Naive thymus-derived CD4-positive, alpha-beta T cell (primary cell): ENCODE data around the gene ACP4. TPM values are rescaled to one million over a fixed set of nuclear protein-coding genes. Genes with fewer than 3 reads are reported as not detected.
"Not testable (repeated sequence)": the region's sequence is repeated elsewhere in the genome, so short reads cannot be mapped to it uniquely, and the experiment has no call there.

Source experiments
- ATAC-seq: fragments of 150-1000 bp; cut with Tn5 transposase; 2 replicates; pipeline ENCODE4 v1.10.0; 2021; ENCODE audit warnings: mild to moderate bottlenecking, moderate library complexity
- CTCF ChIA-PET: fragments of 350-600 bp; sonication (Branson Sonifier 250); formaldehyde crosslinking; loops from one replicate; lab custom pipeline; 2021; ENCODE audit warnings: antibody characterized with exemption; lab: Charles Lee
- POLR2A ChIA-PET: fragments of 350-600 bp; sonication (Branson Sonifier 250); formaldehyde crosslinking; loops from one replicate; lab custom pipeline; 2021; ENCODE audit warnings: antibody characterized with exemption, inconsistent platforms; lab: Charles Lee
- DNase-seq, 9 donors: peaks; one replicate each; pipeline versions ENCODE4 v3.0.0 to v3.0.0-alpha.2; 2020 to 2022; ENCODE audit warnings: mixed read lengths in 1 of 9
- H3K27ac ChIP-seq: one replicate; pipeline ENCODE4 v1.7.0; 2013; ENCODE audit warnings: mild to moderate bottlenecking, low read depth, low read length, moderate library complexity
- H3K27me3 ChIP-seq, 2 donors: one replicate each; pipeline ENCODE4 v1.7.0; 2013; ENCODE audit warnings: low read length in 2 of 2, mild to moderate bottlenecking in 2 of 2, moderate library complexity in 2 of 2; ENCODE audit not compliant: control insufficient read depth in 2 of 2, insufficient read depth in 2 of 2
- H3K36me3 ChIP-seq, 3 experiments: 1 replicate in 2 of 3; 2 replicates in 1 of 3; pipeline ENCODE4 v1.7.0; 2013; ENCODE audit warnings: low read length in 3 of 3, mild to moderate bottlenecking in 3 of 3, moderate library complexity in 1 of 3; ENCODE audit not compliant: insufficient read depth in 3 of 3, control insufficient read depth in 2 of 3
- H3K4me1 ChIP-seq, 2 donors: one replicate each; pipeline ENCODE4 v1.7.0; 2013; ENCODE audit warnings: low read length in 2 of 2, mild to moderate bottlenecking in 2 of 2, moderate library complexity in 1 of 2; ENCODE audit not compliant: control insufficient read depth in 2 of 2, insufficient read depth in 2 of 2
- H3K4me3 ChIP-seq: 2 replicates; pipeline ENCODE4 v1.7.0; 2013; ENCODE audit warnings: mild to moderate bottlenecking, low read length
- H3K9me3 ChIP-seq, 3 experiments: 1 replicate in 2 of 3; 2 replicates in 1 of 3; pipeline ENCODE4 v1.7.0; 2013; ENCODE audit warnings: low read length in 3 of 3; ENCODE audit not compliant: control insufficient read depth in 2 of 3
- H3K27ac Mint-ChIP-seq, 9 donors: one replicate each; pipeline ENCODE4 v1.8.0; 2020 to 2022; ENCODE audit warnings: mixed read lengths in 9 of 9, mild to moderate bottlenecking in 8 of 9, moderate library complexity in 5 of 9, inconsistent platforms in 2 of 9
- H3K27me3 Mint-ChIP-seq, 5 donors: one replicate each; pipeline ENCODE4 v1.8.0; 2021 to 2022; ENCODE audit warnings: mixed read lengths in 5 of 5, mild to moderate bottlenecking in 1 of 5
- H3K36me3 Mint-ChIP-seq, 5 donors: one replicate each; pipeline ENCODE4 v1.8.0; 2020 to 2022; ENCODE audit warnings: mixed read lengths in 5 of 5, mild to moderate bottlenecking in 3 of 5, inconsistent platforms in 1 of 5
- H3K4me1 Mint-ChIP-seq, 7 donors: one replicate each; pipeline ENCODE4 v1.8.0; 2020 to 2022; ENCODE audit warnings: mixed read lengths in 7 of 7, mild to moderate bottlenecking in 3 of 7, inconsistent platforms in 1 of 7
- H3K4me3 Mint-ChIP-seq, 10 donors: one replicate each; pipeline ENCODE4 v1.8.0; 2020 to 2022; ENCODE audit warnings: mild to moderate bottlenecking in 10 of 10, mixed read lengths in 10 of 10, moderate library complexity in 6 of 10, inconsistent platforms in 2 of 10
- H3K9me3 Mint-ChIP-seq, 11 donors: one replicate each; pipeline ENCODE4 v1.8.0; 2020 to 2022; ENCODE audit warnings: mixed read lengths in 11 of 11, mild to moderate bottlenecking in 4 of 11, inconsistent platforms in 1 of 11, moderate library complexity in 1 of 11
- intact Hi-C, 2 donors: fragments of 100-400 bp; cut with micrococcal nuclease; formaldehyde crosslinking; loops; one replicate each; pipeline ENCODE4 v1.15.1; 2023
- polyA plus RNA-seq, 2 donors: library from polyadenylated mRNA; unstranded; fragments of 300-500 nt; fragmentation: Illumina TruSeq; gene quantifications; one replicate each; pipeline ENCODE4 v1.2.3, GENCODE V29; 2021
- total RNA-seq, 6 experiments: library from RNA in 5 of 6; stranded (reverse) in 5 of 6; gene quantifications; 1 replicate in 5 of 6; 2 replicates in 1 of 6; pipeline ENCODE4 v1.2.3 and lab custom pipeline; 2021 to 2026

Gene ACP4
- total and polyA plus RNA-seq, 7 experiments from 2014 or later, result not detected

DNA sequence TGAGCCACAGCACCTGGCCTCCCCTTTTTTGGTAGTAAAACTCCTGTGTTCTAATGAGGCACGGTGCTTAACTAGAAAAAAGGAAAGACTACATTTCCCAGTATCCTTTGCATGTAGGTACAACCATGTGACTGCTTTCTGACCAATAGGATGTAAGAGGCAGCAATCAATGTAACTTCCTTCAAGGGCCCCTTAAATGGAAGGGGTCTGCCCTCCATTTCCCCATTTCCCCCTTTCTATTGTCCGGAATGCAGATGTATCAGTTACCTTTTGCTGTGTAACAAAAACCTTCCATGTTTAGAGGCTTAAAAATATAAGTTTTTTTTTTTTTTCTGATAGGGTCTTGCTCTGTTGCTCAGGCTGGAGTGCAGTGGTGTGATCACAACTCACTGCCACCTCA, 17.7 kb upstream of the ACP4 start:
- ChIA-PET CTCF (no interaction called here), POLR2A (no interaction called here)
- H3K4me1 ChIP-seq, result no peaks in the 10 kb centered on the region
- no peak overlapping the region for H3K27ac ChIP-seq
- H3K9me3 Mint-ChIP-seq, result peaks cover 0 to 5% (median 0%) of the 10 kb centered on the region in 11 donors
- intact Hi-C loops, result no loop called here
- H3K4me3 ChIP-seq, result no peak overlapping the region
- H3K36me3 Mint-ChIP-seq, result no peaks in the 10 kb centered on the region
- DNase-seq, result no peak
- no peak overlapping the region for H3K4me3 Mint-ChIP-seq
- H3K27ac Mint-ChIP-seq, result no peak overlapping the region
- H3K27me3 Mint-ChIP-seq, result peaks cover 16 to 53% (median 46%) of the 10 kb centered on the region in 5 donors
- peaks cover 0 to 3% of the 10 kb centered on the region in 2 donors for H3K27me3 ChIP-seq
- peaks cover 0 to 4% (median under 1%) of the 10 kb centered on the region in 7 donors for H3K4me1 Mint-ChIP-seq
- no peaks in the 10 kb centered on the region for H3K36me3 ChIP-seq
- no peak for ATAC-seq
- no peaks in the 10 kb centered on the region for H3K9me3 ChIP-seq

DNA sequence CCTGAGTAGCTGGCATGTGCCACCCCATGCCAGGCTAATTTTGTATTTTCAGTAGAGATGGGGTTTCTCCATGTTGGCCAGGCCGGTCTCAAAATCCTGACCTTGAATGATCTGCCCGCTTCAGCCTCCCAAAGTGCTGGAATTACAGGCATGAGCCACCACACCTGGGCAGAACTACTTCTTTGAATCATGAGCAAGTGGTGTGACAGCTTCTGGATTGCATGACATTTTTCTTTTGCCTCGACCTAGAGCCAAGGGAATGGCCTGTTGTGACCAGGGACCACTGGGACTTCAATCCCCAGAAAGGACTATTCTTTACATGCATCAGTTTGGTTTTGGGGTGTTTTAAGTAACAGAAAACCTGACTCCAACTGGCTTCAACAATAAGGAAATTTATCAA, 17.3 kb upstream of the ACP4 start:
- H3K36me3 Mint-ChIP-seq, H3K9me3 Mint-ChIP-seq, H3K4me1 Mint-ChIP-seq, intact Hi-C loops, H3K9me3 ChIP-seq, POLR2A ChIA-PET, ATAC-seq, DNase-seq, H3K4me3 ChIP-seq, H3K36me3 ChIP-seq, H3K27ac Mint-ChIP-seq, H3K4me3 Mint-ChIP-seq, H3K27ac ChIP-seq, H3K4me1 ChIP-seq, H3K27me3 ChIP-seq: not testable (repeated sequence)
- H3K27me3 Mint-ChIP-seq, result peaks cover 20 to 54% (median 46%) of the 10 kb centered on the region in 5 donors
- CTCF ChIA-PET, result interaction anchor here (0.6 kb wide), 1 partner anchor 234 kb away, joined by 3 read pairs; no protein-coding TSS in a partner anchor

GRCh38 chr19:50773454-50773853, 16.8 kb upstream of the ACP4 start:
- H3K9me3 Mint-ChIP-seq, H3K36me3 ChIP-seq, H3K4me3 ChIP-seq, H3K27ac Mint-ChIP-seq, H3K4me3 Mint-ChIP-seq, H3K9me3 ChIP-seq, H3K36me3 Mint-ChIP-seq, H3K27ac ChIP-seq, ATAC-seq, POLR2A ChIA-PET, DNase-seq, H3K4me1 ChIP-seq, H3K27me3 ChIP-seq, intact Hi-C loops, H3K4me1 Mint-ChIP-seq: not testable (repeated sequence)
- CTCF ChIA-PET, result interaction anchor here (0.6 kb wide), 1 partner anchor 235 kb away, joined by 3 read pairs; no protein-coding TSS in a partner anchor
- peaks cover 26 to 54% (median 47%) of the 10 kb centered on the region in 5 donors for H3K27me3 Mint-ChIP-seq

DNA sequence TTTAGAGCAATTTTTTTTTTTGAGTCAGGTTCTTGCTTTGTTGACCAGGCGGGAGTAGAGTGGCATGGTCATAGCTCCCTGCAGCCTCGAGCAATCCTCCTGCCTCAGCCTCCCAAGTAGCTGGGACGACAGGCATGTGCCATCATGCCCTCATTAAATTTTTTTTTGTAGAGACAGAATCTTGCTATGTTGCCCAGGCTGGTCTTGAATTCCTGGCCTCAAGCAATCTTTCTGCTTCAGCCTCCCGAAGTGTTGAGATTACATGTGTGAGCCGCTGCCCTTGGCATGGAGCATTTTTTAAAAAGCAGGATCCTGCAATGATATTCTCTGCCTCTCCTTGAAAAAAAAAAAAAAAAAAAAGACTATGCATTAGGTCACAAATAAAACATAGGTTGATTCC, 14.1 kb upstream of the ACP4 start:
- no peak overlapping the region for H3K4me3 Mint-ChIP-seq
- POLR2A ChIA-PET, result no interaction called here
- H3K4me3 ChIP-seq, result no peak overlapping the region
- no peak overlapping the region for H3K27ac ChIP-seq
- CTCF ChIA-PET, result interaction anchor here (0.6 kb wide), 1 partner anchor 475 kb away, joined by 3 read pairs; no protein-coding TSS in a partner anchor
- H3K9me3 ChIP-seq, result no peaks in the 10 kb centered on the region
- peaks cover 0 to 10% (median 6%) of the 10 kb centered on the region in 7 donors for H3K4me1 Mint-ChIP-seq
- H3K9me3 Mint-ChIP-seq, result peaks cover 0 to 4% (median 0%) of the 10 kb centered on the region in 11 donors
- H3K36me3 ChIP-seq, result no peaks in the 10 kb centered on the region
- ATAC-seq, result no peak
- DNase-seq, result no peak
- no peaks in the 10 kb centered on the region for H3K36me3 Mint-ChIP-seq
- no peak overlapping the region for H3K27ac Mint-ChIP-seq
- peaks cover 51 to 74% (median 66%) of the 10 kb centered on the region in 5 donors for H3K27me3 Mint-ChIP-seq
- H3K27me3 ChIP-seq, result peaks cover 0 to 17% of the 10 kb centered on the region in 2 donors
- no peaks in the 10 kb centered on the region for H3K4me1 ChIP-seq
- intact Hi-C loops, result no loop called here

- POLR2A ChIA-PET, result interaction anchor here (1.0 kb wide), 1 partner anchor 420 kb away, joined by 3 read pairs; no protein-coding TSS in a partner anchor
- Histone ChIP-seq H3K36me3 (no peaks in the 10 kb centered on the region), H3K27ac (no peak overlapping the region), H3K27me3 (peaks cover 0 to 17% of the 10 kb centered on the region in 2 donors), H3K9me3 (no peaks in the 10 kb centered on the region), H3K4me1 (no peaks in the 10 kb centered on the region), H3K4me3 (no peak overlapping the region)
- intact Hi-C loops, result no loop called here
- ATAC-seq (no peak), DNase-seq (no peak)
- Mint-ChIP-seq H3K36me3 (no peaks in the 10 kb centered on the region), H3K27ac (no peak overlapping the region), H3K4me3 (no peak overlapping the region), H3K9me3 (peaks cover 0 to 4% (median 0%) of the 10 kb centered on the region in 11 donors), H3K4me1 (peaks cover 0 to 10% (median 6%) of the 10 kb centered on the region in 7 donors), H3K27me3 (peaks cover 52 to 85% (median 75%) of the 10 kb centered on the region in 5 donors)
- CTCF ChIA-PET, result interaction anchor here (0.6 kb wide), 2 partner anchors 103 to 1679 kb away, joined by 3 read pairs; no protein-coding TSS in a partner anchor
Observed at GRCh38 chr19:50777261-50777660, 13.0 kb upstream of the ACP4 start.

- intact Hi-C loops, result no loop called here
- H3K36me3 Mint-ChIP-seq, result no peaks in the 10 kb centered on the region
- Histone ChIP-seq H3K4me1 (no peaks in the 10 kb centered on the region), H3K36me3 (no peaks in the 10 kb centered on the region), H3K27ac (no peak overlapping the region), H3K9me3 (no peaks in the 10 kb centered on the region), H3K4me3 (no peak overlapping the region), H3K27me3 (peaks cover 0 to 17% of the 10 kb centered on the region in 2 donors)
- peaks cover 2 to 14% (median 6%) of the 10 kb centered on the region in 7 donors for H3K4me1 Mint-ChIP-seq
- CTCF ChIA-PET, result no interaction called here
- H3K4me3 Mint-ChIP-seq, result no peak overlapping the region
- H3K27ac Mint-ChIP-seq, result no peak overlapping the region
- peaks cover 55 to 85% (median 79%) of the 10 kb centered on the region in 5 donors for H3K27me3 Mint-ChIP-seq
- POLR2A ChIA-PET, result interaction anchor here (1.0 kb wide), 1 partner anchor 421 kb away, joined by 3 read pairs; no protein-coding TSS in a partner anchor
- DNase-seq (no peak), ATAC-seq (no peak)
- peaks cover 0 to 4% (median 0%) of the 10 kb centered on the region in 11 donors for H3K9me3 Mint-ChIP-seq
Observed at GRCh38 chr19:50777830-50778303, 12.3 kb upstream of the ACP4 start.
